MM.1S (cell line): ENCODE results near the gene EXOC7.

ENCODE experiments used
- DNase-seq: peaks from one replicate; pipeline ENCODE4 v3.0.0-alpha.2; 2015
- H2AFZ ChIP-seq: fragments of 300-600 bp; sonication (generic); 2 replicates; pipeline ENCODE4 v1.6.0; 2016; ENCODE audit warnings: antibody characterized with exemption, low read length
- H3F3A ChIP-seq: fragments of 300-600 bp; sonication (generic); 2 replicates; pipeline ENCODE4 v1.6.1; 2016; ENCODE audit warnings: mild to moderate bottlenecking, antibody characterized with exemption, low read length, moderate library complexity, mixed read lengths; ENCODE audit not compliant: insufficient read depth
- H3K27ac ChIP-seq: fragments of 300-600 bp; sonication (generic); 2 replicates; pipeline ENCODE4 v1.5.1; 2016; ENCODE audit warnings: mild to moderate bottlenecking, low read length
- H3K27me3 ChIP-seq: fragments of 300-600 bp; sonication (generic); replicated peaks from 2 replicates; pipeline ENCODE4 v1.6.0; 2016; ENCODE audit warnings: low read length; ENCODE audit not compliant: insufficient read depth
- H3K36me3 ChIP-seq: fragments of 300-600 bp; sonication (generic); replicated peaks from 2 replicates; pipeline ENCODE4 v1.6.1; 2016; ENCODE audit warnings: mild to moderate bottlenecking, low read length, mixed read lengths; ENCODE audit not compliant: insufficient read depth
- H3K4me1 ChIP-seq: fragments of 300-600 bp; sonication (generic); 2 replicates; pipeline ENCODE4 v1.6.1; 2016; ENCODE audit warnings: low read length, mixed read lengths
- H3K4me2 ChIP-seq: fragments of 300-600 bp; sonication (generic); 2 replicates; pipeline ENCODE4 v1.6.0; 2016; ENCODE audit warnings: low read depth, low read length
- H3K4me3 ChIP-seq: fragments of 300-600 bp; sonication (generic); 2 replicates; pipeline ENCODE4 v1.5.1; 2016; ENCODE audit warnings: low read length, mixed read lengths
- H3K79me2 ChIP-seq: fragments of 300-600 bp; sonication (generic); 2 replicates; pipeline ENCODE4 v1.6.1; 2016; ENCODE audit warnings: mixed run types, low read length, mixed read lengths
- H3K9ac ChIP-seq: fragments of 300-600 bp; sonication (generic); 2 replicates; pipeline ENCODE4 v1.6.1; 2016; ENCODE audit warnings: low read length, mixed read lengths
- H3K9me2 ChIP-seq: fragments of 300-600 bp; sonication (generic); replicated peaks from 2 replicates; pipeline ENCODE4 v1.6.1; 2016; ENCODE audit warnings: mild to moderate bottlenecking, low read length, mixed read lengths; ENCODE audit not compliant: insufficient read depth
- H3K9me3 ChIP-seq: fragments of 300-600 bp; sonication (generic); replicated peaks from 2 replicates; pipeline ENCODE4 v1.6.1; 2016; ENCODE audit warnings: mild to moderate bottlenecking, low read length, mixed read lengths; ENCODE audit not compliant: insufficient read depth
- H4K20me1 ChIP-seq: fragments of 300-600 bp; sonication (generic); 2 replicates; pipeline ENCODE4 v1.6.1; 2016; ENCODE audit warnings: mild to moderate bottlenecking, low read length, moderate library complexity, mixed read lengths; ENCODE audit not compliant: insufficient read depth
- EZH2 ChIP-seq: fragments of 300-600 bp; sonication (generic); optimal IDR thresholded peaks from 2 replicates; pipeline ENCODE3; 2017; ENCODE audit warnings: low read depth, mild to moderate bottlenecking, antibody characterized with exemption, low read length, mixed read lengths
- EZH2phosphoT487 ChIP-seq: fragments of 300-600 bp; sonication (generic); IDR thresholded peaks from 2 replicates; pipeline ENCODE4 v1.6.1; 2018; ENCODE audit warnings: antibody characterized with exemption, low read length
- TF ChIP-seq, protein P1 (sequence below): fragments of 300-600 bp; sonication (generic); IDR thresholded peaks from 2 replicates; pipeline ENCODE4 v1.5.1; 2016; ENCODE audit warnings: antibody characterized with exemption, low read length, mixed read lengths

EXOC7 gene

DNA sequence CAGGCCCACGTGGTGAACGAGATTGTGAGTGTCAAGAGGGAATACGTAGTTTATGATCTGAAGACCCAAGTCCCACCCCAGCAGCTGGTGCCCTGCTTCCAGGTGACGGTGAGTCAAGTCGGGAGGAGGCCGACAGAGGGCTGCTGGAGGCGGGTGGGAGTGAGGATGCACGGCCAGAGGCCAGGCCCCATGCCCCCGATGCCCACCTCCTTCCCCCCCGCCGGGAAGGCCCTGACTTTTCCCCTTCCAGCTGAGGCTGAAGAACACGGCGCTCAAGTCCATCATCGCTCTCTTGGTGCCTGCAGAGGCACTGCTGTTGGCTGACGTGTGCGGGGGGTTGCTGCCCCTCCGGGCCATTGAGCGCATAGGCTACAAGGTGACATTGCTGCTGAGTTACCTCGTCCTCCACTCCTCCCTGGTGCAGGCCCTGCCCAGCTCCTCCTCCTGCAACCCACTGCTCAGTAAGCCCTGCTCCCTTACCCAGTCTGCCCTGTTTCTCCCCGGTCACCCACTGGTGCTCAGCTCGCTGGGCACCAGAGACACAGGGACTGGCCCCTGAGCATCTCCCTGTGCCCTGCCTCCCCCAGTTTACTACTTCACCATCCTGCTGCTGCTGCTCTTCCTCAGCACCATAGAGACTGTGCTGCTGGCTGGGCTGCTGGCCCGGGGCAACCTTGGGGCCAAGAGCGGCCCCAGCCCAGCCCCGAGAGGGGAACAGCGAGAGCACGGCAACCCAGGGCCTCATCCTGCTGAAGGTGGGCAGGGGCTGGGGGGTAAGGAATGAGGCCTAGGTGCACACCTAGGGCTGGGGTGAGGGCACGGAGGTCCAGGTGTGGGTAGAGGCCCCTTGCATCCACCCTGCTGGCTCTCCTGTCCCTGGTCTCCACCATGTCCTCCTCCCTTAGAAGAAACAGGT lies 22.0 kb downstream of the EXOC7 start:
- H3K4me1 ChIP-seq = no peaks in the 10 kb centered on the region
- no peaks in the 10 kb centered on the region for H3K79me2 ChIP-seq
- no peak overlapping the region for H3K4me2 ChIP-seq
- TF ChIP-seq, protein P1, sequence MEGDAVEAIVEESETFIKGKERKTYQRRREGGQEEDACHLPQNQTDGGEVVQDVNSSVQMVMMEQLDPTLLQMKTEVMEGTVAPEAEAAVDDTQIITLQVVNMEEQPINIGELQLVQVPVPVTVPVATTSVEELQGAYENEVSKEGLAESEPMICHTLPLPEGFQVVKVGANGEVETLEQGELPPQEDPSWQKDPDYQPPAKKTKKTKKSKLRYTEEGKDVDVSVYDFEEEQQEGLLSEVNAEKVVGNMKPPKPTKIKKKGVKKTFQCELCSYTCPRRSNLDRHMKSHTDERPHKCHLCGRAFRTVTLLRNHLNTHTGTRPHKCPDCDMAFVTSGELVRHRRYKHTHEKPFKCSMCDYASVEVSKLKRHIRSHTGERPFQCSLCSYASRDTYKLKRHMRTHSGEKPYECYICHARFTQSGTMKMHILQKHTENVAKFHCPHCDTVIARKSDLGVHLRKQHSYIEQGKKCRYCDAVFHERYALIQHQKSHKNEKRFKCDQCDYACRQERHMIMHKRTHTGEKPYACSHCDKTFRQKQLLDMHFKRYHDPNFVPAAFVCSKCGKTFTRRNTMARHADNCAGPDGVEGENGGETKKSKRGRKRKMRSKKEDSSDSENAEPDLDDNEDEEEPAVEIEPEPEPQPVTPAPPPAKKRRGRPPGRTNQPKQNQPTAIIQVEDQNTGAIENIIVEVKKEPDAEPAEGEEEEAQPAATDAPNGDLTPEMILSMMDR = no peak
- TF ChIP-seq EZH2 (no peak), EZH2phosphoT487 (no peak)
- DNase-seq = no peak
- no peaks in the 10 kb centered on the region for H3K9me2 ChIP-seq
- no peaks in the 10 kb centered on the region for H4K20me1 ChIP-seq
- H2AFZ ChIP-seq = no peak overlapping the region
- no peaks in the 10 kb centered on the region for H3F3A ChIP-seq
- peaks cover 36% of the 10 kb centered on the region for H3K27me3 ChIP-seq
- H3K27ac ChIP-seq = no peak overlapping the region
- H3K4me3 ChIP-seq = no peak overlapping the region
- no peaks in the 10 kb centered on the region for H3K36me3 ChIP-seq
- H3K9me3 ChIP-seq = no peaks in the 10 kb centered on the region
- H3K9ac ChIP-seq = no peak overlapping the region

DNA sequence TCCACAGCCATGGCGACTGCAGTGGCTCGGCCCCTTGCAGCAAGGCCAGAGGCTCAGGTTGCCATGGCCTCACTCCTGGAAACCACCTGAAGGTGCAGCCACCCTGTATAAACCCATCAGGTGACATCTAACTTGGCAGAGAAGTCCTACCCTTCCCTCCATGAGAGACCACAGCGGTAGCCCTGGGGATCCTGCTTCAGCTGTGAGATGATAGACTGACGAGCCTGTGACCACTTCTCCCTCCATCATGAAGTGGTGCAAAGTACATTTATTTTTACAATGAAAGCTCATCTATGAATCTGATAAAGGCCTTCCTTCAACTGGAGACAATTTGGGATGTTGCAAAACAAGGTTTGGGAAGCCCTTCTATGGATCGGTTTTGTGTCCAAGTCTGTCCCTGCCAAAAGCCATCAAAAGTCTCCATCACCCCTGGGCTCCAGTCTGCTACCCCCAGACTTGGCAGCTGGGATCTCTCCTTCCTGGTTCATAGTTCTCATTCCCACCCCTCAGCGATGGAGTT lies 22.8 kb downstream of the EXOC7 start:
- Histone ChIP-seq H3K27ac (no peak overlapping the region), H3F3A (no peaks in the 10 kb centered on the region), H3K4me3 (no peak overlapping the region), H2AFZ (no peak overlapping the region), H3K79me2 (no peaks in the 10 kb centered on the region), H3K9ac (no peak overlapping the region), H4K20me1 (no peaks in the 10 kb centered on the region), H3K9me2 (no peaks in the 10 kb centered on the region), H3K36me3 (no peaks in the 10 kb centered on the region), H3K27me3 (peaks cover 44% of the 10 kb centered on the region), H3K9me3 (no peaks in the 10 kb centered on the region), H3K4me2 (no peak overlapping the region), H3K4me1 (no peaks in the 10 kb centered on the region)
- no peak for DNase-seq
- TF ChIP-seq, protein P1 = no peak
- no peak for TF ChIP-seq EZH2phosphoT487
- TF ChIP-seq EZH2 = no peak

DNA sequence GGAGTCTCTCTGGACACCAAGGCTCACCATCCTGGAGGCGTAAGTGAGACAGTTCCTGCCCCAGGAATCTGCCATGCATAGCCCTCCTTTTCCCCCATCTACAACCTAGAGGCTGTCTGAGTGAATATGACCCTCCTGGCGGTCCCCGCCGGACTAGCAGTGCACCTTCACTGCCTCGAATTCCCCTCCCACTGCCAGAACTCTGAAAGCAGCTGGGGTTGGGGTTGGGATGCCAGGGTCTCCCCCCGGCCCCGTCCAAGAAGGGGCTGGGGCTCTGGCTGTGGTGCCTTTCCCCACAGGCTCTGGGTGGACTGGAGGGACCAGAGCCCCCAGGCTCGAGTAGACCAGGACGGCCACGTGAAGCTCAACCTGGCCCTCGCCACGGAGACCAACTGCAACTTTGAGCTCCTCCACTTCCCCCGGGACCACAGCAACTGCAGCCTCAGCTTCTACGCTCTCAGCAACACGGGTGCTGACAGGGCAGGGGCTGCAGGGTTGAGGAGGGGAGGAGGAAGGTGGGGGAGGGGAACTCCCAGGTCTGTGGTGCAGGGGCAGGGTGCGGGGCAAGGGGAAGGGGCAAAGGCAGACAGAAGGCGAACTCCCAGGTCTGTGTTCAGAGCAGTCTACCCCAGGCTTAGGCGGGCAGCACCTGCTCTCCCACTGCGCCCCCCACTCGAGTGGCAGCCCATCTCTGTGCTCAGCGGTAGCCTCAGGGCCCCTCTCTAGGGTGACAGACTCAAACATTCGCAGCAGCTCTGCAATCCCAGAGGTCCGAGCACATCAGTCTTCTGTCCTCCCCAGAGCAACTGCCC lies 23.4 kb downstream of the EXOC7 start:
- Histone ChIP-seq H3K9me3 (no peaks in the 10 kb centered on the region), H2AFZ (no peak overlapping the region), H3K9me2 (no peaks in the 10 kb centered on the region), H3K4me2 (no peak overlapping the region), H3K4me3 (no peak overlapping the region), H3K9ac (no peak overlapping the region), H4K20me1 (no peaks in the 10 kb centered on the region), H3K27me3 (peaks cover 50% of the 10 kb centered on the region), H3K27ac (no peak overlapping the region), H3F3A (no peaks in the 10 kb centered on the region), H3K36me3 (no peaks in the 10 kb centered on the region), H3K4me1 (no peaks in the 10 kb centered on the region), H3K79me2 (no peaks in the 10 kb centered on the region)
- TF ChIP-seq EZH2 (no peak), EZH2phosphoT487 (no peak)
- TF ChIP-seq, protein P1 = no peak
- no peak for DNase-seq
